HCT116 (cell line): ENCODE measurements around the gene OR4D1. TPM values are rescaled to one million over a fixed set of nuclear protein-coding genes. Genes with fewer than 3 reads are reported as not detected.
"Not testable (repeated sequence)": the region's sequence is repeated elsewhere in the genome, so short reads cannot be mapped to it uniquely, and the experiment has no call there.

Experiments used
- ATAC-seq: fragments of 200-7000 bp; cut with Tn5 transposase; 2 replicates; pipeline ENCODE4 v1.9.1; 2020; ENCODE audit warnings: mild to moderate bottlenecking, moderate library complexity
- BruUV-seq: library from RNA; stranded (reverse); fragments of 400-500 nt; replicated peaks from 2 replicates; lab custom pipeline; 2021; lab: Mats Ljungman, UMichigan
- CTCF ChIA-PET: fragments of 300-600 bp; sonication (Branson Sonifier 250); formaldehyde crosslinking; loops from one replicate; lab custom pipeline; 2021; ENCODE audit warnings: antibody characterized with exemption; lab: Charles Lee
- POLR2A ChIA-PET: fragments of 300-600, 350-600 bp; sonication (Branson Sonifier 250); formaldehyde crosslinking; loops from one replicate; lab custom pipeline; 2021; ENCODE audit warnings: antibody characterized with exemption; lab: Charles Lee
- RAD21 ChIA-PET, 2 experiments: fragments of 300-600 bp; sonication (Branson Sonifier 250); formaldehyde crosslinking; loops; one replicate each; lab custom pipeline; 2023; ENCODE audit warnings: low total read pairs in 2 of 2; ENCODE audit not compliant: uncharacterized antibody in 2 of 2, unreplicated experiment in 2 of 2, low non-redundant PET in 1 of 2; lab: Charles Lee
- DNase-seq: peaks from one replicate; pipeline ENCODE4 v3.0.0-alpha.2; 2010; ENCODE audit warnings: low read depth, low spot score
- H2AFZ ChIP-seq: fragments of 200-600 bp; shearing (Covaris generic), sonication (generic); 2 replicates; pipeline ENCODE4 v1.6.1; 2017; ENCODE audit warnings: low read depth, mixed run types, mixed read lengths, antibody characterized with exemption, low read length; ENCODE audit not compliant: poor library complexity, severe bottlenecking
- H3K27ac ChIP-seq: 2 replicates; pipeline ENCODE4 v1.5.1; 2012; ENCODE audit warnings: low read depth, low read length
- H3K27me3 ChIP-seq: fragments of 200-600 bp; sonication (generic); 2 replicates; pipeline ENCODE4 v1.6.1; 2016; ENCODE audit warnings: mixed run types, low read length, mixed read lengths; ENCODE audit not compliant: insufficient read depth
- H3K36me3 ChIP-seq, 2 experiments: fragments of 200-500 bp in 1 of 2; fragments of 200-600 bp in 1 of 2; sonication (Bioruptor generic) in 1 of 2; sonication (generic) in 1 of 2; 2 replicates each; pipeline versions ENCODE4 v1.5.1 to v1.6.1; 2014 to 2016; ENCODE audit warnings: low read length in 2 of 2, inconsistent platforms in 1 of 2, mixed read lengths in 1 of 2, mixed run types in 1 of 2; ENCODE audit not compliant: insufficient read depth in 2 of 2, control insufficient read depth in 1 of 2
- H3K4me1 ChIP-seq, 2 experiments: fragments of 200-600 bp in 1 of 2; sonication (generic) in 1 of 2; 2 replicates each; pipeline versions ENCODE4 v1.5.1 to v1.6.1; 2012 to 2017; ENCODE audit warnings: low read length in 2 of 2, inconsistent platforms in 1 of 2, mild to moderate bottlenecking in 1 of 2, mixed read lengths in 1 of 2, mixed run types in 1 of 2, moderate library complexity in 1 of 2; ENCODE audit not compliant: insufficient read depth in 2 of 2, control insufficient read depth in 1 of 2
- H3K4me2 ChIP-seq: fragments of 200-600 bp; sonication (generic); 2 replicates; pipeline ENCODE4 v1.6.1; 2017; ENCODE audit warnings: mixed run types, low read length, mixed read lengths
- H3K4me3 ChIP-seq, 2 experiments: fragments of 200-600 bp in 1 of 2; sonication (generic) in 1 of 2; replicated peaks in 1 of 2; 2 replicates each; pipeline ENCODE4 v1.5.1; 2011 to 2016; ENCODE audit warnings: low read length in 2 of 2, control low read depth in 1 of 2, low read depth in 1 of 2, mild to moderate bottlenecking in 1 of 2, mixed read lengths in 1 of 2, mixed run types in 1 of 2
- H3K79me2 ChIP-seq: fragments of 200-600 bp; sonication (generic); 2 replicates; pipeline ENCODE4 v1.6.1; 2017; ENCODE audit warnings: mild to moderate bottlenecking, mixed run types, low read length, moderate library complexity, mixed read lengths; ENCODE audit not compliant: insufficient read depth
- H3K9ac ChIP-seq: fragments of 200-600 bp; sonication (generic); 2 replicates; pipeline ENCODE4 v1.6.1; 2016; ENCODE audit warnings: low read length, mixed read lengths
- H3K9me2 ChIP-seq: fragments of 200-600 bp; sonication (generic), shearing (Covaris generic); 2 replicates; pipeline ENCODE4 v1.6.1; 2017; ENCODE audit warnings: mixed run types, mild to moderate bottlenecking, moderate library complexity; ENCODE audit not compliant: insufficient read depth
- H3K9me3 ChIP-seq, 2 experiments: fragments of 200-500 bp in 1 of 2; fragments of 200-600 bp in 1 of 2; sonication (Bioruptor generic) in 1 of 2; sonication (generic) in 1 of 2; 2 replicates each; pipeline ENCODE4 v1.6.1; 2014 to 2017; ENCODE audit warnings: low read length in 2 of 2, mixed read lengths in 2 of 2, inconsistent platforms in 1 of 2, low read depth in 1 of 2, mild to moderate bottlenecking in 1 of 2, mixed run types in 1 of 2, moderate library complexity in 1 of 2; ENCODE audit not compliant: control insufficient read depth in 1 of 2, insufficient read depth in 1 of 2
- H4K20me1 ChIP-seq: fragments of 200-600 bp; sonication (generic), shearing (Covaris generic); 2 replicates; pipeline ENCODE4 v1.6.1; 2017; ENCODE audit warnings: mixed run types, mild to moderate bottlenecking, moderate library complexity; ENCODE audit not compliant: insufficient read depth
- ATF3 ChIP-seq: IDR thresholded peaks from 2 replicates; pipeline ENCODE4 v1.6.1; 2012
- CBX3 ChIP-seq: IDR thresholded peaks from 2 replicates; pipeline ENCODE4 v1.6.1; 2012; ENCODE audit warnings: low read depth
- CTCF ChIP-seq, 3 experiments: fragments of 200-600 bp in 1 of 3; sonication (generic) in 1 of 3; IDR thresholded peaks in 2 of 3; conservative IDR thresholded peaks in 1 of 3; 2 replicates each; pipeline ENCODE4 v1.5.1; 2012 to 2017; ENCODE audit warnings: low read depth in 2 of 3, low read length in 2 of 3, antibody characterized with exemption in 1 of 3, borderline replicate concordance in 1 of 3, control low read depth in 1 of 3, mild to moderate bottlenecking in 1 of 3, mixed read lengths in 1 of 3, mixed run types in 1 of 3, moderate library complexity in 1 of 3; ENCODE audit not compliant: insufficient read depth in 1 of 3
- ELF1 ChIP-seq: IDR thresholded peaks from 2 replicates; pipeline ENCODE4 v1.6.1; 2012; ENCODE audit warnings: low read depth, borderline replicate concordance
- FOSL1 ChIP-seq: IDR thresholded peaks from 2 replicates; pipeline ENCODE4 v1.6.1; 2012; ENCODE audit warnings: low read depth
- POLR2AphosphoS5 ChIP-seq: IDR thresholded peaks from 2 replicates; pipeline ENCODE4 v1.6.1; 2011; ENCODE audit warnings: mild to moderate bottlenecking, low read depth, low read length, moderate library complexity
- SIN3A ChIP-seq: IDR thresholded peaks from 2 replicates; pipeline ENCODE4 v1.6.1; 2012; ENCODE audit warnings: low read depth
- SP1 ChIP-seq: IDR thresholded peaks from 2 replicates; pipeline ENCODE4 v1.6.1; 2012; ENCODE audit warnings: low read depth
- intact Hi-C: fragments of 100-400 bp; cut with micrococcal nuclease; formaldehyde crosslinking; loops from 2 replicates; pipeline ENCODE4 v1.10.0; 2022
- total RNA-seq: library from RNA; stranded (reverse); gene quantifications from one replicate; pipeline ENCODE4 v1.2.1, GENCODE V29; 2021; ENCODE audit not compliant: unreplicated experiment

The OR4D1 gene
- total RNA-seq, 1 experiment from 2014 or later = not detected

GRCh38 chr17:58100506-58100905, 47.7 kb upstream of the OR4D1 start:
- ChIA-PET POLR2A (interaction anchor here (1.7 kb wide), 1 partner anchor 18 kb away, joined by 10 read pairs; the partner anchor contains the start of gene DYNLL2), RAD21 (no interaction called here)
- Histone ChIP-seq H3K27me3 (no peaks in the 10 kb centered on the region), H2AFZ (no peak overlapping the region), H4K20me1 (no peaks in the 10 kb centered on the region), H3K9me3 (no peaks in the 10 kb centered on the region), H3K9ac (no peak overlapping the region), H3K4me2 (no peak overlapping the region), H3K4me1 (no peaks in the 10 kb centered on the region; a peak in 1 of 4 replicates), H3K79me2 (no peaks in the 10 kb centered on the region), H3K4me3 (no peak overlapping the region), H3K36me3 (no peaks in the 10 kb centered on the region), H3K9me2 (no peaks in the 10 kb centered on the region)
- BruUV-seq = no TSS peak
- ATAC-seq (no peak), DNase-seq (no peak)
- intact Hi-C loops = no loop called here
- no peak for TF ChIP-seq FOSL1
- no peak for TF ChIP-seq POLR2AphosphoS5
- no peak for TF ChIP-seq CTCF (IDR thresholded peaks at IDR 0.05 in 2 of 3, conservative IDR thresholded peaks at IDR 0.05 in 1 of 3; ENCODE audit: borderline replicate concordance in 1 of 3, insufficient read depth in 1 of 3, low read depth in 2 of 3, low read length in 2 of 3)
- TF ChIP-seq SIN3A = no peak
- TF ChIP-seq CBX3 = no peak
- TF ChIP-seq ATF3 = no peak
- no peak for TF ChIP-seq ELF1
- no peak for TF ChIP-seq SP1
- TF ChIP-seq, all 23 proteins: peak for 0
- no peak overlapping the region for H3K27ac ChIP-seq
- CTCF ChIA-PET = interaction anchor here (0.6 to 0.7 kb wide), 3 partner anchors 12 to 107 kb away, joined by 3 read pairs; no protein-coding TSS in a partner anchor

GRCh38 chr17:58101898-58102297, 46.3 kb upstream of the OR4D1 start:
- CTCF ChIA-PET, H3K4me1 ChIP-seq, H3K4me3 ChIP-seq, DNase-seq, H3K9me3 ChIP-seq, H3K27me3 ChIP-seq, POLR2A ChIA-PET, ATAC-seq, BruUV-seq, H2AFZ ChIP-seq, H3K4me2 ChIP-seq, H3K9me2 ChIP-seq, intact Hi-C loops, H3K79me2 ChIP-seq, H3K36me3 ChIP-seq, H3K9ac ChIP-seq, H4K20me1 ChIP-seq, H3K27ac ChIP-seq, RAD21 ChIA-PET: not testable (repeated sequence)
